Right lobe of liver (tissue), 6 donors: Measurements from ENCODE around the gene HOMEZ. TPM values are rescaled to one million over a fixed set of nuclear protein-coding genes. Genes with fewer than 3 reads are reported as not detected.
A peak's percentile ranks its signal among the peaks of the same experiment; 100 is the strongest.

Source experiments
- ATAC-seq, 4 donors: fragments of 200-7000 bp; cut with Tn5 transposase; one replicate each; pipeline ENCODE4 v1.9.1; 2020; ENCODE audit warnings: mild to moderate bottlenecking in 4 of 4, moderate library complexity in 4 of 4
- DNase-seq, 3 donors: peaks; one replicate each; pipeline ENCODE4 v3.0.0-alpha.2; 2020
- H3K27ac ChIP-seq, 3 donors: fragments of 200-600 bp; one replicate each; pipeline ENCODE4 v1.8.0; 2022
- H3K27me3 ChIP-seq, 2 donors: fragments of 200-600 bp; one replicate each; pipeline ENCODE4 v1.8.0; 2022
- H3K36me3 ChIP-seq, 4 donors: fragments of 200-600 bp; sonication (generic) in 1 of 4; one replicate each; pipeline versions ENCODE4 v1.5.1 to v1.8.0; 2017 to 2022; ENCODE audit warnings: control low read depth in 1 of 4
- H3K4me1 ChIP-seq, 4 donors: fragments of 200-600 bp; sonication (generic) in 1 of 4; one replicate each; pipeline versions ENCODE4 v1.5.1 to v1.8.0; 2017 to 2022; ENCODE audit warnings: control low read depth in 1 of 4
- H3K4me3 ChIP-seq, 3 donors: fragments of 200-600 bp; one replicate each; pipeline ENCODE4 v1.8.0; 2022
- H3K9me3 ChIP-seq, 4 donors: fragments of 200-600 bp; sonication (generic) in 1 of 4; one replicate each; pipeline versions ENCODE4 v1.5.1 to v1.8.0; 2017 to 2022; ENCODE audit warnings: control low read depth in 1 of 4
- POLR2A ChIP-seq: fragments of 450-650 bp; IDR thresholded peaks from one replicate; pipeline ENCODE4 v1.6.1; 2017; ENCODE audit warnings: antibody characterized with exemption, mild to moderate bottlenecking
- WGBS: methylation state at CpG from one replicate; pipeline ENCODE4 v1.1.6; 2018; ENCODE audit warnings: low coverage, low lambda C conversion rate; ENCODE audit not compliant: insufficient coverage; ENCODE audit errors: missing lambda C conversion rate; 5-methylcytosine and 5-hydroxymethylcytosine counted together
- intact Hi-C, 2 donors: fragments of 100-400 bp; cut with DNase I; formaldehyde crosslinking; loops; one replicate each; pipeline versions ENCODE4 v1.11.2 to v1.14.1; 2022
- total RNA-seq, 6 experiments: library from RNA; depleted of rRNA in 2 of 6; stranded (reverse); fragments of >200 nt in 2 of 6; fragmentation: NEBNext Ultra II Directional in 3 of 6; extraction: Animal tissue kit (Norgen Biotek cat#: 25700) in 3 of 6; gene quantifications; one replicate each; pipeline versions ENCODE4 v1.1.0 to v1.2.4, GENCODE V29; 2016 to 2023
- TF ChIP-seq, protein P1 (sequence below), 4 donors: fragments of 200-600 bp in 3 of 4; fragments of 450-650 bp in 1 of 4; IDR thresholded peaks; one replicate each; pipeline versions ENCODE4 v1.5.1 to v1.8.0; 2016 to 2022; ENCODE audit warnings: antibody characterized with exemption in 4 of 4, mild to moderate bottlenecking in 2 of 4
- donor health status: DM: no; HTN: yes; CAD: no.
- donor health status: DM: no; HTN: no; CAD: no.
- donor health status: DM: no; HTN: no; CAD: no.
- donor health status: DM: no; HTN: yes; CAD: no.
- donor health status: DM: no; HTN: yes; CAD: no.

The HOMEZ gene
- total RNA-seq, 6 experiments from 2014 or later = 3.4 to 8.8 (median 5.3) TPM

DNA sequence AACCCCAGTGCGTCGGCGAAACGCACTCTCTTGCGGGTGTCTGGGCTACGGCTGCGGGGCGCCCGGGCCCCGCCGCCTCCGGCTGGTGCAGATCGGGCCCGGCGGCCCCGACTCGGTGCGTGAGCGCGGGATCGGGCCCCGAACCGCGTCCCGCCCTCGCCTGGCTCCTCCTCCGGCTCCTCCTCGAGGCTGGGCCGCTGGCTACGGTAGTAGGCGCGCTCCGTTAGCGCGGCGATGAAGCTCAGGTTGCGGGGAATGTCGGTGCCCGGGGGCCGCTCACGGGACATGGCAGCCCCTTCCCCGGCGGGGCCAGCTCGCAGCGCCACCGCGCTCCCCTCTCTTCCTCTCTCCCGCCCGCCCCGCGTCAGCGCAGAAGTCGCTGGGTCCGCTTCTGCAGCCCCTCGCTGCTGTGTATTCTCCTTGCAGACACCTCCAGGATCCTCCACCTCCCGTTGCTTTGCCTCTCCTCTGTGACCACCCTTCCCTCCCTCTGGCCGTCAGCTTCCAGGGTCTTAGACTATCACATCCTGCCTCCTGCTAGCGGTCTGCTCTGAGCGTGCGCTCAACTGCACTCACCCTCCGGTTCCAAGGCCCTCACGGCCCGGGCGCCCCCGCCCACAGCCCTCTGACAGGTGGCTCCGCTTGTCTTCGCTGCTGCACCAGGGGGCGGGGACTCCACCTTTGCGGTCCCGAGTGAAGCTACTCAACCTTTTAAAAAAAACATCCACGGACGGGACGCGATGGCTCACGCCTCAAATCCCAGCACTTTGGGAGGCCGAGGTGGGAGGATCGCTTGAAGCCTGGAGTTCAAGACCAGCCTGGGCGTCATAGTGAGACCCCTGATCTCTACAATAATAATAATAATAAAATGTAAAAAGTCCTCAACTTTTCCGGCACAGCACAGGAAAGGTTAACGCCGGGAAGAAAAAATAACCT is 16.6 kb upstream of the HOMEZ start, which contains the start of gene PPP1R3E:
Gene PPP1R3E (minus strand): TSS at position 570 of the 936 bp plus-strand sequence. CDS start 283 bp downstream, at position 287.
- Histone ChIP-seq H3K9me3 (no peaks in the 10 kb centered on the region), H3K4me1 (peaks cover 0 to 20% (median 7%) of the 10 kb centered on the region in 4 donors)
- intact Hi-C loops = no loop called here

DNA sequence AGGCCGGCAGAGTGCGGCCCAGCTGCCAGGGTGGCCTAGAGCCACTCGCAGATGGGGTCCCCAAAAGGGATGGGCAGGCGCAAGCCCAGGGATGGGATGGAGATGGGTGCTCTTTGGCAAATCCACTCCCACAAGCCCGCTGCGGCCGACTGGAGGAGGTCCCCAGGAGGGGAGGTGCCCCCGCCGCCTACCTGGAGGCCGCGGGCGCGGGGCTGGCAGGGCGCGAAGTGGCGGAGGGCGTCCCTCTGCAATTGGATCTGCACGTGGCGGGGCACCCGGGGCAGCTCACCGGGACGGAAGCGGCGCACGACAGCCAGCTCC is 16.0 kb upstream of the HOMEZ start:
- TF ChIP-seq, protein P1, sequence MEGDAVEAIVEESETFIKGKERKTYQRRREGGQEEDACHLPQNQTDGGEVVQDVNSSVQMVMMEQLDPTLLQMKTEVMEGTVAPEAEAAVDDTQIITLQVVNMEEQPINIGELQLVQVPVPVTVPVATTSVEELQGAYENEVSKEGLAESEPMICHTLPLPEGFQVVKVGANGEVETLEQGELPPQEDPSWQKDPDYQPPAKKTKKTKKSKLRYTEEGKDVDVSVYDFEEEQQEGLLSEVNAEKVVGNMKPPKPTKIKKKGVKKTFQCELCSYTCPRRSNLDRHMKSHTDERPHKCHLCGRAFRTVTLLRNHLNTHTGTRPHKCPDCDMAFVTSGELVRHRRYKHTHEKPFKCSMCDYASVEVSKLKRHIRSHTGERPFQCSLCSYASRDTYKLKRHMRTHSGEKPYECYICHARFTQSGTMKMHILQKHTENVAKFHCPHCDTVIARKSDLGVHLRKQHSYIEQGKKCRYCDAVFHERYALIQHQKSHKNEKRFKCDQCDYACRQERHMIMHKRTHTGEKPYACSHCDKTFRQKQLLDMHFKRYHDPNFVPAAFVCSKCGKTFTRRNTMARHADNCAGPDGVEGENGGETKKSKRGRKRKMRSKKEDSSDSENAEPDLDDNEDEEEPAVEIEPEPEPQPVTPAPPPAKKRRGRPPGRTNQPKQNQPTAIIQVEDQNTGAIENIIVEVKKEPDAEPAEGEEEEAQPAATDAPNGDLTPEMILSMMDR (IDR thresholded peaks at IDR 0.05) = no peak
- peak; percentile 77 for TF ChIP-seq POLR2A
- WGBS = 0% methylated on average over 1 of the region's 25 CpGs
- peak overlapping the region; percentile 67 to 81 (median 79) for H3K4me3 ChIP-seq
- intact Hi-C loops = no loop called here
- H3K27ac ChIP-seq = peak overlapping the region; percentile 90 to 99 (median 98)
- ATAC-seq (peak; percentile 7 to 30 (median 28)), DNase-seq (no peak)
- peaks cover 0 to 14% (median 5%) of the 10 kb centered on the region in 4 donors for H3K4me1 ChIP-seq
- peaks cover 0 to 10% (median 0%) of the 10 kb centered on the region in 4 donors for H3K36me3 ChIP-seq
- no peaks in the 10 kb centered on the region for H3K27me3 ChIP-seq
- H3K9me3 ChIP-seq = no peaks in the 10 kb centered on the region

More for the DNA sequence above, 16.6 kb upstream of the HOMEZ start, which contains the start of gene PPP1R3E:
- Histone ChIP-seq H3K36me3 (peaks cover 0 to 6% (median 0%) of the 10 kb centered on the region in 4 donors), H3K27ac (peak within 1 kb of the TSS; percentile 90 to 99 (median 98)), H3K27me3 (no peaks in the 10 kb centered on the region), H3K4me3 (peak within 1 kb of the TSS; percentile 67 to 81 (median 79))
- 3% methylated on average over 23 of the region's 81 CpGs for WGBS
- TF ChIP-seq POLR2A = no peak
- TF ChIP-seq, protein P1 (IDR thresholded peaks at IDR 0.05) = no peak
- DNase-seq (peak; percentile 79 to 86 (median 82)), ATAC-seq (peak; percentile 21 to 60 (median 56))

DNA sequence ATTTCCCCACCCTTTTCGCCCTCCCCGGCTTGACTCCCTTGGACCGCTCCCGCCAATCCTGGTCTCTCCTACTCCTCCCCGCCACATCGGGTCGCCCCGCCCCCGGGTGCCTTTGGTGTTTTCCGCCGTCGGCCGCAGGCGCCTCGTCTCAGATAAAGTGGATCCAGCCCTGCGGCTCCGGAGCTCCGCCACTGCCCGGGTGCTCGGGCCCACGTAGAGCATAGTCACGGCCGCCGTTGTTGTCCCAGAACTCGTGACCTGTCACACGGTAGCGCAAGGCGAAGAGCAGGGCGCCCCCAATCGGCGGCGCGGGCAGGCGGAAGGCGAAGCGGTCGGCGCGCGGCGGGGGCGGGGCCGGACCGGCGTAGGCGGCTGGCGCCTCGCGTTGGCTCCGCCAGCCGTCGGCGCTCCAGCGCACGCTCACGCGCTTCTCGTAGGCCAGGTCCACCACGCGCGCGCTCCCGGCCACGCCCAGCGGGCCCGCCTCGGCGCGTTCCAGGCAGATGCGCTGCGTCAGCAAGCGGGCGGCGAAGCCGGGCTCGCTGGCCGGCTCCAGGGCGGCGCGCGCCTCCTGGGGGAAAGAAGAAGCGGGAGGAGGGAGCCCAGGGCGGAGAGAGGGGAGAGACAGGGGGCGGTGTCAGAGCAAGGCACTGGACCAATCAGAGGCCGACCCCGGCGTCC is 15.5 kb upstream of the HOMEZ start:
- H3K4me3 ChIP-seq = peak overlapping the region; percentile 67 to 81 (median 79)
- intact Hi-C loops = no loop called here
- peaks cover 0 to 10% (median 0%) of the 10 kb centered on the region in 4 donors for H3K36me3 ChIP-seq
- peak; percentile 99 for DNase-seq
- TF ChIP-seq POLR2A = peak; percentile 33
- TF ChIP-seq, protein P1 (IDR thresholded peaks at IDR 0.05) = peak; percentile 77 to 94 (median 82)
- peak overlapping the region; percentile 94 to 99 (median 98) for H3K27ac ChIP-seq
- under 1% methylated on average over 26 of the region's 87 CpGs for WGBS
- H3K9me3 ChIP-seq = no peaks in the 10 kb centered on the region
- H3K4me1 ChIP-seq = peaks cover 0 to 14% (median 5%) of the 10 kb centered on the region in 4 donors
- peak; percentile 74 to 88 (median 82) for ATAC-seq
- no peaks in the 10 kb centered on the region for H3K27me3 ChIP-seq

DNA sequence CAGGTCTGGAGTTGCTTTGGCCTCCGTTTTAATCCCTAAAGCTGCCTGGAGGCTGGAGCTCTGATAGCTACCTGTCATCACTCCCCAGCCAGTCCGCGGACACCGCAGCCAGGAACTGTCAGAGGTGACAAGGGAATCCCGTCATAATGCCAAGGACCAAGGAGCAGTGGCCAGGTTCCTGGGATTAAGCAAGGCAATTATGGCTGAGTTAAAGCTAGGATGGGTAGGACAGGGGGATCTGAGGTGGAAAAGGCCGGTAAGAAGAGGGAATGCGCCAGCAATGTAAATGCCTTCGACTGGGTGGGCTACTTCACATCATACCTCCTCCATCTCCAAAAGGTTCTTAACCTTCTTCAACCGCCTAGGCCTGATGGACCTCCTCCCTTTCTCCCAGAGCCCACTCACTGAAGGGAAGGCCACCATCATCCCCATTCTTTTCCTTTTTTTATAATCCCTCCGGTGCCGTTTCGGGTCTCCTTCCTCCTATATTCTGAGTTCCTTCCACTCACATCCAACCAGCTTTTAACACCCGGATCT is 14.8 kb upstream of the HOMEZ start:
- no peak for TF ChIP-seq POLR2A
- TF ChIP-seq, protein P1 (IDR thresholded peaks at IDR 0.05) = no peak
- peak overlapping the region; percentile 55 to 81 (median 60) for H3K4me3 ChIP-seq
- H3K36me3 ChIP-seq = peaks cover 0 to 10% (median 0%) of the 10 kb centered on the region in 4 donors
- 2% methylated on average over 13 of the region's 13 CpGs for WGBS
- no peaks in the 10 kb centered on the region for H3K9me3 ChIP-seq
- ATAC-seq (peak in 1 of 4 donors; percentile 4), DNase-seq (peak; percentile 44 to 67 (median 62))
- no peaks in the 10 kb centered on the region for H3K27me3 ChIP-seq
- peaks cover 0 to 7% (median 2%) of the 10 kb centered on the region in 4 donors for H3K4me1 ChIP-seq
- intact Hi-C loops = no loop called here
- H3K27ac ChIP-seq = peak overlapping the region; percentile 94 to 99 (median 98)
